Astrocyte of the spinal cord (primary cell): ENCODE data around the gene UNC93B1.

Experiments
- DNase-seq: peaks from one replicate; pipeline ENCODE4 v3.0.0; 2011; ENCODE audit warnings: low read depth, low spot score
- H3K4me3 ChIP-seq: 2 replicates; pipeline ENCODE4 v1.5.1; 2011; ENCODE audit warnings: low read depth, mild to moderate bottlenecking, low read length, moderate library complexity
- CTCF ChIP-seq: IDR thresholded peaks from 2 replicates; pipeline ENCODE4 v1.5.1; 2012; ENCODE audit warnings: low read depth, mild to moderate bottlenecking, low read length, inconsistent platforms
- in situ Hi-C: cut with HindIII; loops from 2 replicates; pipeline ENCODE4 v1.10.0; 2017; ENCODE audit warnings: low sequenced_read_pairs

Gene UNC93B1

GRCh38 chr11:68003846-68004550 lies at the start of gene UNC93B1:
UNC93B1 (minus strand) TSS chr11:68004097; CDS start chr11:68004043, 54 bp downstream.
- H3K4me3 ChIP-seq: peak within 1 kb of the TSS; percentile 48
- no peak for TF ChIP-seq CTCF
- in situ Hi-C loops: no loop called here
- DNase-seq: peak; percentile 77

- in situ Hi-C loops: no loop called here
- H3K4me3 ChIP-seq: no peak overlapping the region
- TF ChIP-seq CTCF: no peak
- no peak for DNase-seq
Measured at GRCh38 chr11:68053117-68053516, 49.2 kb upstream of the UNC93B1 start.

- H3K4me3 ChIP-seq: no peak overlapping the region
- in situ Hi-C loops: no loop called here
- DNase-seq: no peak
- no peak for TF ChIP-seq CTCF
Measured at GRCh38 chr11:68052137-68052873, 48.4 kb upstream of the UNC93B1 start.

GRCh38 chr11:68051191-68052136 lies 47.6 kb upstream of the UNC93B1 start:
- no peak for DNase-seq
- H3K4me3 ChIP-seq: no peak overlapping the region
- in situ Hi-C loops: no loop called here
- no peak for TF ChIP-seq CTCF

- TF ChIP-seq CTCF: no peak
- in situ Hi-C loops: no loop called here
- no peak overlapping the region for H3K4me3 ChIP-seq
- DNase-seq: no peak
Measured at GRCh38 chr11:68050371-68050841, 46.5 kb upstream of the UNC93B1 start.
